Measurements from ENCODE around the gene NEK7. TPM values are rescaled to one million over a fixed set of nuclear protein-coding genes. Genes with fewer than 3 reads are reported as not detected.

NEK7 gene
- total and polyA plus RNA-seq, 2 donors (not counting 1 experiment from before 2014, with no cell fraction given) = 8.1 to 75.4 TPM

DNA sequence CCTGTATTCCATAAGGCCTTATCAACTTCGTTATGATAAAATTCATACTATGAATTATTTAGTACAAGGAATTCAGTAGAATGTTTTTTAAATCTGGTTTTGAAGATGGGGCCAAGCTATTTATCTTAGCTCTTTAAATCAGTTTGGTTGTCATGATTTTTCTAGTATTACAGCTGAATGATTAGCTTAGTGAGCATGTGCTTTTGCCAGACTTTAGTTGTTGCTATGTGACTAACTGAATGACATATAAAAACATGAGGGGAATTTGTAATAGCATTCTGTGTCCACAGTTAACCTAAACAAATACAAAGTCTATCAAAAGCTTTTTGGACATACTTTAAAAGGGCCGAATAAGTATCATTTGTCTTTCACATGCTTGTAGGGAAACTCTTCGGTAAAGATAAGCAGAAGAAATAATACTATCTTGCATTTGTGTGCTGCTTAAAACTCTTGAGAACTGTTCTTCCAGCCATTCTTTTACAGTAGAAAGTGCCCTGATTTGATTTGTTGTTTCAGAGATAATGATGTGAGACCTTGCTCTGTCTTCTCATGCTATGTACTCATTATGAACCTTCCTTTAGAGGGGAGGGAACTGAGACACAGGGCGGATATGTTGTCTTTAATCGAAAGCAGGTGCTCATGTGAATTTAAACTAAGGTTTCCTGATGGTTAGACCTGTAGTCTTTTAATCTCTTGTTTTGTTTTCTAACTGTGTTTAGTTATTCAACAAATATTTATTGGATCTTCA lies 18.8 kb downstream of the NEK7 start:
- H3K4me1 ChIP-seq (ENCODE audit: control insufficient read depth in 2 of 2, insufficient read depth in 2 of 2, low read length in 2 of 2) = peaks cover 30 to 52% of the 10 kb centered on the region in 2 donors
- H3K4me3 ChIP-seq (ENCODE audit: control extremely low read depth in 1 of 5, extremely low read depth in 1 of 5, insufficient read depth in 1 of 5, low read depth in 2 of 5, low read length in 4 of 5) = no peak overlapping the region
- no peaks in the 10 kb centered on the region for H3K36me3 ChIP-seq (replicated peaks in 1 of 2; ENCODE audit: control extremely low read depth in 1 of 2, control insufficient read depth in 1 of 2, extremely low read depth in 1 of 2, insufficient read depth in 2 of 2, low read length in 1 of 2)
- intact Hi-C loops (cut with micrococcal nuclease) = loop anchor here (5.0 kb wide), 1 partner anchor 47 kb away; no protein-coding TSS in a partner anchor
- WGBS (ENCODE audit: insufficient coverage) = no CpG with 5 or more reads among the region's 5 CpGs
- Mint-ChIP-seq H3K27me3 (no peaks in the 10 kb centered on the region), H3K9me3 (ENCODE audit: insufficient read depth) (no peaks in the 10 kb centered on the region), H3K4me1 (peaks cover 76% of the 10 kb centered on the region), H3K4me3 (peak overlapping the region; percentile 76), H3K27ac (peak overlapping the region; percentile 81)
- ATAC-seq (ENCODE audit: low read depth) = peak; percentile 54
- ChIA-PET POLR2A (interaction anchor here (0.6 kb wide), 1 partner anchor 19 kb away, joined by 4 read pairs; no protein-coding TSS in a partner anchor), CTCF (interaction anchor here (1.5 kb wide), 1 partner anchor 183 kb away, joined by 3 read pairs; no protein-coding TSS in a partner anchor)
- peak overlapping the region; percentile 24 for H3K4me2 ChIP-seq (replicated peaks; ENCODE audit: low read depth, low read length, poor library complexity, severe bottlenecking)
- TF ChIP-seq, protein P1, sequence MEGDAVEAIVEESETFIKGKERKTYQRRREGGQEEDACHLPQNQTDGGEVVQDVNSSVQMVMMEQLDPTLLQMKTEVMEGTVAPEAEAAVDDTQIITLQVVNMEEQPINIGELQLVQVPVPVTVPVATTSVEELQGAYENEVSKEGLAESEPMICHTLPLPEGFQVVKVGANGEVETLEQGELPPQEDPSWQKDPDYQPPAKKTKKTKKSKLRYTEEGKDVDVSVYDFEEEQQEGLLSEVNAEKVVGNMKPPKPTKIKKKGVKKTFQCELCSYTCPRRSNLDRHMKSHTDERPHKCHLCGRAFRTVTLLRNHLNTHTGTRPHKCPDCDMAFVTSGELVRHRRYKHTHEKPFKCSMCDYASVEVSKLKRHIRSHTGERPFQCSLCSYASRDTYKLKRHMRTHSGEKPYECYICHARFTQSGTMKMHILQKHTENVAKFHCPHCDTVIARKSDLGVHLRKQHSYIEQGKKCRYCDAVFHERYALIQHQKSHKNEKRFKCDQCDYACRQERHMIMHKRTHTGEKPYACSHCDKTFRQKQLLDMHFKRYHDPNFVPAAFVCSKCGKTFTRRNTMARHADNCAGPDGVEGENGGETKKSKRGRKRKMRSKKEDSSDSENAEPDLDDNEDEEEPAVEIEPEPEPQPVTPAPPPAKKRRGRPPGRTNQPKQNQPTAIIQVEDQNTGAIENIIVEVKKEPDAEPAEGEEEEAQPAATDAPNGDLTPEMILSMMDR (IDR thresholded peaks at IDR 0.05) = no peak
- no peak for TF ChIP-seq EZH2 (IDR thresholded peaks at IDR 0.05; ENCODE audit: borderline replicate concordance, insufficient read depth, low read depth, low read length, poor library complexity, severe bottlenecking)
- H3K27me3 ChIP-seq (replicated peaks in 1 of 4; ENCODE audit: control extremely low read depth in 1 of 4, control insufficient read depth in 3 of 4, insufficient read depth in 4 of 4, low read length in 3 of 4) = no peaks in the 10 kb centered on the region
- no peak overlapping the region for H3K9ac ChIP-seq (ENCODE audit: low read length)
- H3K27ac ChIP-seq (ENCODE audit: low read length in 2 of 2) = peak overlapping the region in 1 of 2 donors; percentile 56
- H3K9me3 ChIP-seq (ENCODE audit: control extremely low read depth in 1 of 3, control insufficient read depth in 2 of 3, insufficient read depth in 1 of 3, low read length in 2 of 3) = no peaks in the 10 kb centered on the region
- H3K79me2 ChIP-seq (ENCODE audit: control insufficient read depth, insufficient read depth, low read length) = peaks cover 97% of the 10 kb centered on the region
- H4K20me1 ChIP-seq (ENCODE audit: control insufficient read depth, insufficient read depth, low read length, poor library complexity, severe bottlenecking) = peaks cover 28% of the 10 kb centered on the region
- peak; percentile 36 for DNase-seq
- no peak overlapping the region for H2AFZ ChIP-seq (ENCODE audit: insufficient read depth, low read depth, low read length, poor library complexity, severe bottlenecking)

- POLR2A ChIA-PET = no interaction called here
- WGBS (ENCODE audit: insufficient coverage) = no CpG with 5 or more reads among the region's 1 CpG
- peak overlapping the region; percentile 81 for H3K27ac Mint-ChIP-seq
- H3K27me3 ChIP-seq (replicated peaks in 1 of 4; ENCODE audit: control extremely low read depth in 1 of 4, control insufficient read depth in 3 of 4, insufficient read depth in 4 of 4, low read length in 3 of 4) = no peaks in the 10 kb centered on the region
- CTCF ChIA-PET = interaction anchor here (1.2 kb wide), 1 partner anchor 289 kb away, joined by 3 read pairs; no protein-coding TSS in a partner anchor
- peaks cover 30 to 52% of the 10 kb centered on the region in 2 donors for H3K4me1 ChIP-seq (ENCODE audit: control insufficient read depth in 2 of 2, insufficient read depth in 2 of 2, low read length in 2 of 2)
- peak overlapping the region; percentile 24 for H3K4me2 ChIP-seq (replicated peaks; ENCODE audit: low read depth, low read length, poor library complexity, severe bottlenecking)
- peak overlapping the region; percentile 76 for H3K4me3 Mint-ChIP-seq
- TF ChIP-seq, protein P1 (IDR thresholded peaks at IDR 0.05) = no peak
- TF ChIP-seq EZH2 (IDR thresholded peaks at IDR 0.05; ENCODE audit: borderline replicate concordance, insufficient read depth, low read depth, low read length, poor library complexity, severe bottlenecking) = no peak
- H4K20me1 ChIP-seq (ENCODE audit: control insufficient read depth, insufficient read depth, low read length, poor library complexity, severe bottlenecking) = peaks cover 32% of the 10 kb centered on the region
- DNase-seq = no peak
- H3K79me2 ChIP-seq (ENCODE audit: control insufficient read depth, insufficient read depth, low read length) = peaks cover 96% of the 10 kb centered on the region
- no peaks in the 10 kb centered on the region for H3K9me3 Mint-ChIP-seq (ENCODE audit: insufficient read depth)
- H3K9me3 ChIP-seq (ENCODE audit: control extremely low read depth in 1 of 3, control insufficient read depth in 2 of 3, insufficient read depth in 1 of 3, low read length in 2 of 3) = no peaks in the 10 kb centered on the region
- peak overlapping the region in 1 of 2 donors; percentile 56 for H3K27ac ChIP-seq (ENCODE audit: low read length in 2 of 2)
- no peak for ATAC-seq (ENCODE audit: low read depth)
- no peaks in the 10 kb centered on the region for H3K36me3 ChIP-seq (replicated peaks in 1 of 2; ENCODE audit: control extremely low read depth in 1 of 2, control insufficient read depth in 1 of 2, extremely low read depth in 1 of 2, insufficient read depth in 2 of 2, low read length in 1 of 2)
- intact Hi-C loops (cut with micrococcal nuclease) = loop anchor here (5.0 kb wide), 1 partner anchor 46 kb away; no protein-coding TSS in a partner anchor
- H3K27me3 Mint-ChIP-seq = no peaks in the 10 kb centered on the region
- no peak overlapping the region for H3K9ac ChIP-seq (ENCODE audit: low read length)
- peaks cover 79% of the 10 kb centered on the region for H3K4me1 Mint-ChIP-seq
- no peak overlapping the region for H3K4me3 ChIP-seq (ENCODE audit: control extremely low read depth in 1 of 5, extremely low read depth in 1 of 5, insufficient read depth in 1 of 5, low read depth in 2 of 5, low read length in 4 of 5)
- H2AFZ ChIP-seq (ENCODE audit: insufficient read depth, low read depth, low read length, poor library complexity, severe bottlenecking) = no peak overlapping the region
Measured at GRCh38 chr1:198176179-198176578, 19.4 kb downstream of the NEK7 start.

Data from B cell (primary cell).